Uterus (tissue), 2 donors: Measurements from ENCODE around the gene LRRC26.

Experiments used
- POLR2A ChIP-seq, 2 donors: fragments of 450-650 bp; IDR thresholded peaks; one replicate each; pipeline ENCODE4 v1.6.1; 2016; ENCODE audit warnings: antibody characterized with exemption in 2 of 2, mild to moderate bottlenecking in 1 of 2, moderate library complexity in 1 of 2
- TF ChIP-seq, protein P1 (sequence below), 4 experiments: fragments of 200-600 bp in 2 of 4; fragments of 450-650 bp in 2 of 4; sonication (generic) in 2 of 4; IDR thresholded peaks; one replicate each; pipeline ENCODE4 v1.5.1; 2016 to 2019; ENCODE audit warnings: antibody characterized with exemption in 4 of 4, mild to moderate bottlenecking in 2 of 4, moderate library complexity in 1 of 4

DNA sequence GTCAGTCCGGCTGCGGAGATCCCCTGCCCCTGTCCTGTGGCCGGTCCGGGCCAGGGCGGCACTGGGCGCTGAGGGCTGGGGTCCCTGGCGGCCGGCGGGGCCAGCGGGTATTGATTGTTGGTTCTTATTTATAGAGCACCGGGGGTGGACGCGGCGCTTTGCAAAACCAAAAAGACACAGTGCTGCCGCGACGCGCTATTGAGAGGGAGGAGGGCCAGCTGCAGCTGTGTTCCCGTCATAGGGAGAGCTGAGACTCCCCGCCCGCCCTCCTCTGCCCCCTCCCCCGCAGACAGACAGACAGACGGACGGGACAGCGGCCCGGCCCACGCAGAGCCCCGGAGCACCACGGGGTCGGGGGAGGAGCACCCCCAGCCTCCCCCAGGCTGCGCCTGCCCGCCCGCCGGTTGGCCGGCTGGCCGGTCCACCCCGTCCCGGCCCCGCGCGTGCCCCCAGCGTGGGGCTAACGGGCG is 2.5 kb downstream of the LRRC26 start:
- TF ChIP-seq, protein P1, sequence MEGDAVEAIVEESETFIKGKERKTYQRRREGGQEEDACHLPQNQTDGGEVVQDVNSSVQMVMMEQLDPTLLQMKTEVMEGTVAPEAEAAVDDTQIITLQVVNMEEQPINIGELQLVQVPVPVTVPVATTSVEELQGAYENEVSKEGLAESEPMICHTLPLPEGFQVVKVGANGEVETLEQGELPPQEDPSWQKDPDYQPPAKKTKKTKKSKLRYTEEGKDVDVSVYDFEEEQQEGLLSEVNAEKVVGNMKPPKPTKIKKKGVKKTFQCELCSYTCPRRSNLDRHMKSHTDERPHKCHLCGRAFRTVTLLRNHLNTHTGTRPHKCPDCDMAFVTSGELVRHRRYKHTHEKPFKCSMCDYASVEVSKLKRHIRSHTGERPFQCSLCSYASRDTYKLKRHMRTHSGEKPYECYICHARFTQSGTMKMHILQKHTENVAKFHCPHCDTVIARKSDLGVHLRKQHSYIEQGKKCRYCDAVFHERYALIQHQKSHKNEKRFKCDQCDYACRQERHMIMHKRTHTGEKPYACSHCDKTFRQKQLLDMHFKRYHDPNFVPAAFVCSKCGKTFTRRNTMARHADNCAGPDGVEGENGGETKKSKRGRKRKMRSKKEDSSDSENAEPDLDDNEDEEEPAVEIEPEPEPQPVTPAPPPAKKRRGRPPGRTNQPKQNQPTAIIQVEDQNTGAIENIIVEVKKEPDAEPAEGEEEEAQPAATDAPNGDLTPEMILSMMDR (IDR thresholded peaks at IDR 0.05), result no peak
- TF ChIP-seq POLR2A (IDR thresholded peaks at IDR 0.05), result no peak
